HG03565 (cell line): ENCODE data around the gene INPP4B.
A peak's percentile ranks its signal among the peaks of the same experiment; 100 is the strongest.
"Not testable (repeated sequence)": the region's sequence is repeated elsewhere in the genome, so short reads cannot be mapped to it uniquely, and the experiment has no call there.

Source experiments
- ATAC-seq: cut with Tn5 transposase; IDR thresholded peaks from one replicate; pipeline ENCODE4 v1.9.1; 2021; ENCODE audit warnings: mild to moderate bottlenecking, moderate library complexity; ENCODE audit not compliant: unreplicated experiment

INPP4B gene

GRCh38 chr4:142423861-142424260, 422.2 kb downstream of the INPP4B start:
- no peak for ATAC-seq

- no peak for ATAC-seq
These were observed 425.6 kb downstream of the INPP4B start for GRCh38 chr4:142420311-142421095.

DNA sequence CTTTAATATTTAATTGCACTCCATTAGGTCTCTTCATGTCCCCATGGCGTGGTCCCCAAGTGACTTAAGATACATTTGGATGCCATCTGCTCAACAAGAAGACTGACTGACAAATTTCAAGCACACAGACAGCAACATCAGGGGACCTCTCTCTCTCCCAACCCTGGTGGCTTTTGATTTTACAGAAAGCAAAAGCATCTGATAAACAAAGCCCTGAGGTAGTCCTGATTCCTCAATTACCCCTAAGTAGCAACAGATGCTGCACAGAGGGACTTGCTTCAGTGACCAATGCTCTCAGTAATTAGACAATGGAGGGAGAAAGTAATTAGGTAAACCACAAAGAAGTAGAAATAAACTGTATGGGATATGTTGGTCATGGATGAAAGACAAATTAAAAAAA, 426.4 kb downstream of the INPP4B start:
- no peak for ATAC-seq

DNA sequence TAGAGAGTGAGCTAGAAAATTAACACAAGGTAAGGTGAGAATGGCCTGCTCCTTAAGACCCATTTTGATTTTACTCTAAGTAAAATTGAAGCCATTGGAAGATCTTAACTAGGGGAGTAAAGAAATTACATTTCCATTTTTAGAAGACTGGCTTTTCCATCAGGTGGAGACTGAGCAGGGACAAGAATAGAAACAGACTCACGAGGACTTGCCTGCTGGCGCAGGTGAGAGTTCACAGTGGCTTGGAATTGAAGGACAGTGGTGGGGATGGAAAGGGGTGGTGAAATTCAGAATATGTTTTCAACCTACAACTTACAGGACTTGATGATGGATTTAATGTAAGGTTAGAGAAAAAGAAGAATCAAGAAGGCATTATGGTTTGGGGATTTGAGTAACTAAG, 427.4 kb downstream of the INPP4B start:
- ATAC-seq, result no peak

- ATAC-seq, result no peak
These were observed 429.3 kb downstream of the INPP4B start for GRCh38 chr4:142416711-142417275.

GRCh38 chr4:142416121-142416520, 430.0 kb downstream of the INPP4B start:
- ATAC-seq, result no peak

- ATAC-seq, result no peak
These were observed 431.6 kb downstream of the INPP4B start for GRCh38 chr4:142414366-142414990.

GRCh38 chr4:142413485-142413884, 432.6 kb downstream of the INPP4B start:
- no peak for ATAC-seq

GRCh38 chr4:142411993-142412392, 434.1 kb downstream of the INPP4B start:
- no peak for ATAC-seq

GRCh38 chr4:142408003-142408441, 438.1 kb downstream of the INPP4B start:
- ATAC-seq, result no peak

GRCh38 chr4:142407596-142407995, 438.5 kb downstream of the INPP4B start:
- ATAC-seq, result no peak

DNA sequence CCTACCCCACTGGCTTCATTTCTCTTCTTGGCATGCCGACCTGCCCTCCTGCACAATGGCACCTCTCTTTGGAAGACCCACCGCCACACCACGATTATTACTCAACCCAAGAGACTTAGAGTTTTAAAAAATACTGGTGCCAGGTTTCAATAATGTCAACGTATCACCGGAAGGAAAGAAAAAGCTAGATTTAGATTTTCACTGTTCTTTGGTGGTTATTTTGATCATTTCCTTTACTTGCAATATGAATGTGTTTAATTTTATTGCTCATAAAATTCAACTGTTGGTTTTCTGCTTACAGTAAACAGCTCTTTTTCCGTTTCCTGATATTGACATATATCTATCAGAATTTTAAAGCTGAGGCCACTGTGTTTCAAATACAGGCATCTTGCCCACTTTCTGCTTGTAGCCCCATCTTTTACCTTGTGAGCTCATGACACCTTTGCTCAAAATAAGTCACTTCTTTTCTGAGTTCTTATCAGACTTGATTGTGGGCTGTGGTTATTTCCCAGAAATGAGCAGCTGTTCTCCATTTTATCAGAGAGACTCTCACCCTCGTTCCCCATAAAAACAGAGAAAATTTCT, 439.1 kb downstream of the INPP4B start:
- ATAC-seq, result no peak

DNA sequence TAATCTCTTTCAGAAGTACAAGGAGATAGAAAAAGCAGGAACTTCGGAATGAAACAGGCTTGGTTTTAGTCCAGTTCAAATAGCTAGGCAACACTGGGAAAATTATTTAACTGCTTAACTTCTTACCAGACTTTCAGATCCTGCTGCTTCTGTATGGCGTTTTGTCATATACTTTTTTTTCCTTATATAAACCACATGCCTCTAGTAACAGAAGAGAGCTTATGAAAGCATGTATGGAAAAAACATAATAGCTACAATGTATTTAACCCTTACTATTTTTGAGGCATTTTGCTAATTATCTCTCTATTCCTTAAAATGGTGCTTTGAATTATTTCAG, 439.6 kb downstream of the INPP4B start:
- no peak for ATAC-seq

DNA sequence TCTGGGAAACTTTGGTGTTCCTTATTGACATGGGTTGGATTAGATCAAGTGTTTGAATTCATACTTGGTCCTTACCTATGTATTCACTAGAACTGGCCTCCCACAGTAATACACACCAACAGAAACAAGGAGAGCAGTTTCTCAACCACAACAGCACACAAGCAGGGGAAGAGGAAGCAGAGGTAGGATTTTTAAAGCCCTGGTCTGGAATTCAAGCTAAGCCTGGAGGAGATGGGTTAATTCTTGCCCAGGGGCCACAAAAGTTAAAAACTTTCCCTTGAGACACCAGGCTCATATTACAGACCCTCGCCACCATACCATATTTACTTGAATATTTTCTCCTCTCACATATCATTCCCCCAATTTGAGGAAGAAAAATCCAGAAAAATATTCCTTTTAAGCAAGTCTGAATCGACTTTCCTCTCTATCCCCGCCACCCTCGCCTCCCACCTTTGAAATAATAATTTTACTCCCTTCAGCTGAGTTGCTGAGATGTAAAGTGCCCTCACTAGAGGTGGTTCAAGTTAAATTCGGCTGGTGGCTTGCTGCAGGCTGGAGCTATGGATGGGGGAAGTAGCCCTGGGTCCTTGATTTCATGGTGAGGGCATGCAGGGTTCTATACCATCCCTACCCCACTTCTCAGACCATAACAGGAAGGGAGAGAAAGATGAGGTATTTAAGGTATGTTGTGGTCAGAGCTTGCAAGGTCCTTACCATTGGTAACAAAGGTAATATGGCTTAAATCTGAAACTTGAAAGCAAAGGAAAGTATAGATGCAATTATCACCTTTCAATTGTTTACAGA, 440.2 kb downstream of the INPP4B start:
- peak; percentile 33 for ATAC-seq

- ATAC-seq, result peak; percentile 55
These were observed 440.9 kb downstream of the INPP4B start for GRCh38 chr4:142405021-142405694.

GRCh38 chr4:142404191-142404611, 441.9 kb downstream of the INPP4B start:
- no peak for ATAC-seq

DNA sequence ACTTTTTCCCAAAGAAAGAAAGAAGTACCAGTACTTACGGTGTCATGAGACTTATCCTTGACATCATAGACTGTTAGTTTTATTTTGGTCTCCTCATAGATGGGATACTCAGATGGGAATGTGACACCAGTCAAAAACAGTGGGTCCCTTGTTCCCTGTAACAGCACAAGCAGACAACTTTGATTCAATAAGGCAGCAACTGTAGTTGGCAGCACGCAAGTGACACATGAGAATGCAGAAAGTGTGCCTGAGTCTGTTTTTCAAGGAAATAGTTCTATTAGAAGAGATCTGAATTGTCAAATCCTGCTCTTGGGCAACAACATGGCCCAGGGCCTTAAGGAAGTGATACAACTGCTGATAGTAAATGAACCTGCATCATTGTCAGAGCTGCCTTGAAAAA, 443.2 kb downstream of the INPP4B start:
- no peak for ATAC-seq

DNA sequence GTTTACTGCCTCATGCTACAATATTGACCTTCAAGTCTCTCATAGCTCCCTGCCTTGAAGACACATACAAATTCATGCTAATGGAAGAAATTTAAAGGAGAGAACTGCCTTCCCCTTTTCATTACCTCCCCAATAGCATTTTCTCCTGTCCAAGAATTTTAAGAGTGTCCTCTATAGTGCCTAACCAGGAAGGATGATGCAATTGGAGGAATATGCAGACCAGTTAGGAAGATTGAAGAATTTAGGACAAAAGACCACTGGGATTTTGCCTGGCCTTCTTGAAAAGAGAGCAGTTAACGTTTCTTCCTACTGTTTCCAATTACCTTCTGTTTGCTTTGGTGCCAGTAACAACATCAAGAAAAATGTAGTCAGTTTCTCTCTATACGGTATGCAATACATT, 443.9 kb downstream of the INPP4B start:
- no peak for ATAC-seq

GRCh38 chr4:142397364-142397991, 448.6 kb downstream of the INPP4B start:
- ATAC-seq, result not testable (repeated sequence)

GRCh38 chr4:142396279-142396678, 449.8 kb downstream of the INPP4B start:
- ATAC-seq, result no peak
